Lower leg skin (tissue), 3 donors: ENCODE data around the gene SCUBE1.

Experiments used
- CTCF ChIP-seq, 3 donors: fragments of 450-650 bp; IDR thresholded peaks; one replicate each; pipeline ENCODE4 v1.5.1; 2016; ENCODE audit warnings: antibody characterized with exemption in 3 of 3, mild to moderate bottlenecking in 3 of 3, moderate library complexity in 2 of 3
- POLR2A ChIP-seq, 2 donors: fragments of 450-650 bp; IDR thresholded peaks; one replicate each; pipeline ENCODE4 v1.6.1; 2016 to 2017; ENCODE audit warnings: antibody characterized with exemption in 2 of 2, mild to moderate bottlenecking in 1 of 2, moderate library complexity in 1 of 2

- TF ChIP-seq POLR2A (IDR thresholded peaks at IDR 0.05) (no peak), CTCF (IDR thresholded peaks at IDR 0.05) (no peak)
Observed at GRCh38 chr22:43207849-43208702, 135.1 kb downstream of the SCUBE1 start.
